Activated CD8-positive, alpha-beta T cell treated with anti-CD3 and anti-CD28 coated beads, Interleukin-2, amount 10 ng/mL, durations not matched to agents 7 days and 5 days (primary cell): ENCODE data around the gene ALB. TPM values are rescaled to one million over a fixed set of nuclear protein-coding genes. Genes with fewer than 3 reads are reported as not detected.
"Not testable (repeated sequence)": the region's sequence is repeated elsewhere in the genome, so short reads cannot be mapped to it uniquely, and the experiment has no call there.

Experiments used
- ATAC-seq: fragments of 150-1000 bp; cut with Tn5 transposase; one replicate; pipeline ENCODE4 v1.10.0; 2021; ENCODE audit warnings: moderate library complexity
- CTCF ChIA-PET: fragments of 350-600 bp; sonication (Branson Sonifier 250); formaldehyde crosslinking; loops from one replicate; lab custom pipeline; 2021; ENCODE audit warnings: antibody characterized with exemption; lab: Charles Lee
- POLR2A ChIA-PET: fragments of 350-600 bp; sonication (Branson Sonifier 250); formaldehyde crosslinking; loops from one replicate; lab custom pipeline; 2021; ENCODE audit warnings: antibody characterized with exemption; lab: Charles Lee
- DNase-seq: peaks from one replicate; pipeline ENCODE4 v3.0.0-alpha.2; 2020
- H3K27ac Mint-ChIP-seq: one replicate; pipeline ENCODE4 v1.8.0; 2021; ENCODE audit warnings: mild to moderate bottlenecking, mixed read lengths
- H3K27me3 Mint-ChIP-seq: one replicate; pipeline ENCODE4 v1.8.0; 2021; ENCODE audit warnings: low read depth, mixed read lengths
- H3K36me3 Mint-ChIP-seq: one replicate; pipeline ENCODE4 v1.8.0; 2021; ENCODE audit warnings: low read depth, mixed read lengths
- H3K4me1 Mint-ChIP-seq: one replicate; pipeline ENCODE4 v1.8.0; 2021; ENCODE audit warnings: low read depth, mixed read lengths
- H3K4me3 Mint-ChIP-seq: one replicate; pipeline ENCODE4 v1.8.0; 2021; ENCODE audit warnings: mild to moderate bottlenecking, mixed read lengths
- H3K9me3 Mint-ChIP-seq: one replicate; pipeline ENCODE4 v1.8.0; 2022; ENCODE audit warnings: mixed read lengths; ENCODE audit not compliant: insufficient read depth
- total RNA-seq, 2 experiments: library from RNA; stranded (reverse); gene quantifications; one replicate each; pipeline ENCODE4 v1.2.3, GENCODE V29; 2021

The ALB gene
- total RNA-seq: not detected

DNA sequence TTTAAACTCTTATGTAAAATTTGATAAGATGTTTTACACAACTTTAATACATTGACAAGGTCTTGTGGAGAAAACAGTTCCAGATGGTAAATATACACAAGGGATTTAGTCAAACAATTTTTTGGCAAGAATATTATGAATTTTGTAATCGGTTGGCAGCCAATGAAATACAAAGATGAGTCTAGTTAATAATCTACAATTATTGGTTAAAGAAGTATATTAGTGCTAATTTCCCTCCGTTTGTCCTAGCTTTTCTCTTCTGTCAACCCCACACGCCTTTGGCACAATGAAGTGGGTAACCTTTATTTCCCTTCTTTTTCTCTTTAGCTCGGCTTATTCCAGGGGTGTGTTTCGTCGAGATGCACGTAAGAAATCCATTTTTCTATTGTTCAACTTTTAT lies at the start of gene ALB:
Gene ALB (plus strand): TSS at position 246 of the 400 bp plus-strand sequence. CDS start 41 bp downstream, at position 287.
- Mint-ChIP-seq H3K4me1 (no peaks in the 10 kb centered on the region), H3K9me3 (no peaks in the 10 kb centered on the region), H3K36me3 (no peaks in the 10 kb centered on the region), H3K4me3 (no peak within 1 kb of the TSS), H3K27ac (no peak within 1 kb of the TSS), H3K27me3 (peaks cover 3% of the 10 kb centered on the region)
- DNase-seq: no peak
- CTCF ChIA-PET: no interaction called here
- ATAC-seq: no peak
- POLR2A ChIA-PET: no interaction called here

DNA sequence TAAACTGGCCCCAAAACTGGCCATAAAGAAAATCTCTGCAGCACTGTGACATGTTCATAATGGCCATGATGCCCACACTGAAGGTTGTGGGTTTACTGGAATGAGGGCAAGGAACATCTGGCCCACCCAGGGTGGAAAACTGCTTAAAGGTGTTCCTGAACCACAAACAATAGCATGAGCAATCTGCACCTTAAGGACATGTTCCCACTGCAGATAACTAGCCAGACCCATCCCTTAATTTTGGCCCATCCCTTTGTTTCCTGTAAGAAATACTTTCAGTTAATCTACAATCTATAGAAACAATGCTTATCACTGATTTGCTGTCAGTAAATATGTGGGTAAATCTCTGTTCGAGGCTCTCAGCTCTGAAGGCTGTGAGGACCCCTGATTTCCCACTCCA lies 46.9 kb upstream of the ALB start:
- CTCF ChIA-PET, H3K4me3 Mint-ChIP-seq: not testable (repeated sequence)

DNA sequence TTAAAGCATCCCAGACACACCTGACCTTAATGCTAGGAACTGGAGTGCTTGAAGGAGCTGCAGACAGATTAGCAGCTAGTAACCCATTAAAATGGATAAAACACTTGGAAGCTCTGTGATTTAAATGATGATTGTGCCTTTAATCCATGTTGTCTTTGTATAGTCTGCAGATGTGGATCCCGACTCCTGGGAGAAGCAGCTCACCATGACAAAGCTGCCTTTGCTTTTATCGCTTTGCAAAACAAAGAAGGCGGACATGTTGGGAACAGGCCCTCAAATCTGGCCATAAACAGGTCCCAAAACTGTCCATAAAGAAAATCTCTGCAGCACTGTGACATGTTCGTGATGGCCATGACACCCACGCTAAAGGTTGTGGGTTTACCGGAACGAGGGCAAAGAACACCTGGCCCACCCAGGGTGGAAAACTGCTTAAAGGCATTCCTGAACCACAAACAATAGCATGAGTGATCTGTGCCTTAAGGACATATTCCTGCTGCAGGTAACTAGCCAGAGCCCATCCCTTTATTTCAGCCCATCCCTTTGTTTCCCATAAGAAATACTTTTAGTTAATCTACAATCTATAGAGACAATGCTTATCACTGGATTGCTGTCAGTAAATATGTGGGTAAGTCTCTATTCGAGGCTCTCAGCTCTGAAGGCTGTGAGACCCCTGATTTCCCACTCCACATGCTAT lies 34.4 kb upstream of the ALB start:
- DNase-seq, H3K9me3 Mint-ChIP-seq, H3K27ac Mint-ChIP-seq, H3K4me1 Mint-ChIP-seq, POLR2A ChIA-PET, H3K36me3 Mint-ChIP-seq, ATAC-seq, H3K4me3 Mint-ChIP-seq, H3K27me3 Mint-ChIP-seq: not testable (repeated sequence)
- CTCF ChIA-PET: interaction anchor here (0.5 kb wide), 1 partner anchor 58 kb away, joined by 3 read pairs; no protein-coding TSS in a partner anchor

More for the DNA sequence above, 46.9 kb upstream of the ALB start:
- H3K27ac Mint-ChIP-seq, H3K4me1 Mint-ChIP-seq, H3K9me3 Mint-ChIP-seq, H3K36me3 Mint-ChIP-seq, DNase-seq, POLR2A ChIA-PET, H3K27me3 Mint-ChIP-seq, ATAC-seq: not testable (repeated sequence)

DNA sequence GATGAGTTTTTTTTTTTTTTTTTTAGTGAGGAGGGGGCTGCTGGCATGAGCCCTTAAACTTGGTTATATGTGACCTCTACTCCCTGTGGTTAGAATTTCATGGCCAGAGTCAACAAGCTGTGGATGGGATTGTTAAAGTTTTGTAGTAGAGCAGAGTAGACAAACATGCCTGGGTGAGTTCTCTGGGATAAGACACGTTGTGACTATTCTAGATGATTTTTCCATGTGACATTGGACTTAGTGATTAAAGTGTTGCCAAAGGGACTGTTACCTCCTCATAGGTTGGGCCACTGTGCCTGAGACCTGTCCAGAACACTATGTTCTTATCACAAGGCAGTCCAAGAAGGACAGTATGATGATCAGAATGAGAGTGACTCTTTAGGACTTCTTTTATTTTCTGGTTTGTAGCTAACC lies 28.8 kb upstream of the ALB start:
- H3K9me3 Mint-ChIP-seq: no peaks in the 10 kb centered on the region
- H3K27ac Mint-ChIP-seq: no peak overlapping the region
- ChIA-PET CTCF (no interaction called here), POLR2A (interaction anchor here (0.6 kb wide), 1 partner anchor 1827 kb away, joined by 3 read pairs; no protein-coding TSS in a partner anchor)
- no peak overlapping the region for H3K4me3 Mint-ChIP-seq
- no peaks in the 10 kb centered on the region for H3K27me3 Mint-ChIP-seq
- no peak for ATAC-seq
- DNase-seq: no peak
- no peaks in the 10 kb centered on the region for H3K4me1 Mint-ChIP-seq
- no peaks in the 10 kb centered on the region for H3K36me3 Mint-ChIP-seq

DNA sequence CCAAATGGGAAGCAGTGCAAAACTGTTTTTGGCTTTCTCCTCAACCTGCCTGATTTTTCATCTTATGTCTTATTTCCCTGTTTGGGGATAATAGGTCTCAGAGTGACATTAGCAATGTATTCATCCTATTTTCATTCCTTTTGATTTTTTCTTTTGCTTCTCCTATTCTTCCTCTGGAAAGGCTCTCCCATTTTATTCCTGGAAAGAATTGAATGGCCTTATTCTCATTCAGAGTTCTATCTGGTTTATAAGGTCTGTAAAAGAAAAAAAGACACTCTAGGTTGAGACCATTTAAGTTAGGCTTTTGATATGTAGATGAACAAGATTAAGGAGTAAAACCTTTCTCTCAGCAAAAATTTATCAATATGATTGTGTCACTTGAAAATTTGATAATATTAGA lies 27.8 kb upstream of the ALB start:
- ChIA-PET CTCF (no interaction called here), POLR2A (no interaction called here)
- no peak for ATAC-seq
- H3K36me3 Mint-ChIP-seq: no peaks in the 10 kb centered on the region
- no peaks in the 10 kb centered on the region for H3K4me1 Mint-ChIP-seq
- H3K9me3 Mint-ChIP-seq: no peaks in the 10 kb centered on the region
- DNase-seq: no peak
- H3K27ac Mint-ChIP-seq: no peak overlapping the region
- no peaks in the 10 kb centered on the region for H3K27me3 Mint-ChIP-seq
- no peak overlapping the region for H3K4me3 Mint-ChIP-seq

DNA sequence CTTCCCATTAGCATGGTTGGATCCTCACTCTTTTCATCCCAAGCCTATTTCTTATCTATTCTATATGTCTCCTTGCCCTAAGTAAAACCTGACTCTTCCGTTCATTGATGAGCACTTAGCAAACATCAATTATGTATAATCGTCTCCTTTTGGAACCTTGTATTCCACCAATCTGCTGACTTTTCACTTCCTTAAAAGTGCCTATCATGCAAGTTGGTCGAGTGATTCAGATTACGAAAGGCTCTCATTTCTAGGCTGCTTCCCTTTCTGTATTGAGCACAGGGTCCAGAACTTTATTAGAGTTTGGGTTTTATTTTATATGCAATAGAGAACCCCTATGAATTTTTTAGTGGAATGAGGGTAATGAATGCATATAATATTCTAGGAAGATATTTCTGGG lies 27.1 kb upstream of the ALB start:
- Mint-ChIP-seq H3K27ac (no peak overlapping the region), H3K36me3 (no peaks in the 10 kb centered on the region), H3K9me3 (no peaks in the 10 kb centered on the region), H3K4me1 (no peaks in the 10 kb centered on the region), H3K4me3 (no peak overlapping the region), H3K27me3 (no peaks in the 10 kb centered on the region)
- DNase-seq: no peak
- CTCF ChIA-PET: no interaction called here
- ATAC-seq: no peak
- POLR2A ChIA-PET: no interaction called here

DNA sequence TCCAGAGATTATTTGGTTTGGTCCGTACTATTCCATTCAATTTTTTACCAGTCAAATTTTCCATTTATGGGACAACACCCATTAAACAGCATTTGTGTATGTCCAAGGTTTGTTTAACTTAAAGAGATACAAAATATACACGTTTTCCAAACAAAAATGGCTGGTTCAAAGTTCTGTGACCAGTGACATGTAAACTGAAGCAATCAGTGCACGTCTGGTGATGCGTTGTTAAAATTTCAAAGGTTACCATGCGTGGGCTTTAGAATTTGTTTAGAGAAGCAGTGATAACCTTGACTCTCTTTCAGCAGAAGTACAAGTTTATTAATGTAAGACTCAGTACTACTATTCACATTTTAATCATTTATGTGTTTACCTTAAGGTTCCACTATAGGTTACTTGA lies 25.2 kb upstream of the ALB start:
- ATAC-seq (no peak), DNase-seq (no peak)
- no peaks in the 10 kb centered on the region for H3K4me1 Mint-ChIP-seq
- ChIA-PET CTCF (no interaction called here), POLR2A (no interaction called here)
- no peaks in the 10 kb centered on the region for H3K27me3 Mint-ChIP-seq
- H3K9me3 Mint-ChIP-seq: no peaks in the 10 kb centered on the region
- H3K4me3 Mint-ChIP-seq: no peak overlapping the region
- H3K36me3 Mint-ChIP-seq: no peaks in the 10 kb centered on the region
- H3K27ac Mint-ChIP-seq: no peak overlapping the region

DNA sequence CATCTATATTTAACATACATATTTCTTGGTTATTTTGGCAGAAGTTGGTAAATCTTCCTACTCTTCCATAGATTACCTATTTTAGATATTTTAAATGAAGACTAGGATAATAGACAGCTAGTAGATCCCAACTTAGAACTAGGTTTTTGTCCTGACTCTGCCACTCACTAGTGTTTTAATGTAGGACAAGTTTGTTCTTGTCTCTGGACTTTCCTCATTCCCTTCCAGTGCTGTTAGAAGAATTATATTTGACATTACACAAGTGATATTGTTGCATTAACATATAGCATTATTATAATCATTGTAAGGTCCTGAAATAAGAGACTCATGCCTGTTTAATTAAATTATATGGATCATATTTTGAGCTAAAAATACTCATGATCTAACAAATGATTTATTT lies 24.1 kb upstream of the ALB start:
- no peak for ATAC-seq
- no peaks in the 10 kb centered on the region for H3K4me1 Mint-ChIP-seq
- POLR2A ChIA-PET: no interaction called here
- no peak overlapping the region for H3K27ac Mint-ChIP-seq
- no peaks in the 10 kb centered on the region for H3K36me3 Mint-ChIP-seq
- H3K4me3 Mint-ChIP-seq: no peak overlapping the region
- no peaks in the 10 kb centered on the region for H3K9me3 Mint-ChIP-seq
- no peak for DNase-seq
- CTCF ChIA-PET: no interaction called here
- H3K27me3 Mint-ChIP-seq: no peaks in the 10 kb centered on the region

DNA sequence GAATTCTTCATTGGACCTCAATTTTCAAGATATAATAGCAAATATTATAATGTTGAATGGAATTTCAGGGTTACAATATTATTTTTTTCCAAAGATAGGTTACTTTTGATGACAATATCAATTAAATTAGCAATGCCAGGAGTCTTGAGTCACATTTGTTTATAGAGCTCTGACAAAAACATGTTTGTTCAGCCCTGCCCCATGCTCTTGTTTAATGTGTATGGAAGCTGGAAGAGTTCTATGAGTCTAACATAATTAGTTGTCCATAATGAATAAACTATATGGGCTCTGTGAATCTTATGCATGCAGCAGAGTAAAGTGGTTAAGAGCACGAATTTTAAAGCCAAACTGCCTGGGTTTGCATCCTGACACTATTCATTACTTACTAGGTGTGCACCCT lies 22.9 kb upstream of the ALB start:
- CTCF ChIA-PET: no interaction called here
- H3K36me3 Mint-ChIP-seq: no peaks in the 10 kb centered on the region

DNA sequence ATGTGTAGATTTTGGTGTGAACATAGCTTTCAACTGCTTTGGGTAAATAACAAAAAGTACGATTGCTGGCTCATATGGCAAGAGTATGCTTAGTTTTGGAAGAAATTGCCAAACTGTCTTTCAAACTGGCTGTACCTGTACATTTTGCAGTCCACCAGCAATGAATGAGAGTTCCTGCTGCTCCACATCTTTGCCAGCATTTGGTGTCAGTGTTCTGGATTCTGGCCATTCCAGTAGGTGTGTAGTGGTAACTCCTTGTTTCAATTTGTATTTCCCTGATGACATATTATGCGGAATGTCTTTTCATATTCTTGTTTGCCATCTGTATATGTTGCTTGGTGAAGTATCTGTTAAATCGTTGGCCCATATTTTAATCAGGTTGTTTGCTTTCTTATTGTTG lies 20.6 kb upstream of the ALB start:
- ATAC-seq (no peak), DNase-seq (no peak)
- CTCF ChIA-PET: no interaction called here
- no peaks in the 10 kb centered on the region for H3K4me1 Mint-ChIP-seq
- H3K27me3 Mint-ChIP-seq: no peaks in the 10 kb centered on the region
- no peaks in the 10 kb centered on the region for H3K9me3 Mint-ChIP-seq
- no peak overlapping the region for H3K4me3 Mint-ChIP-seq
- POLR2A ChIA-PET: no interaction called here
- H3K36me3 Mint-ChIP-seq: no peaks in the 10 kb centered on the region
- H3K27ac Mint-ChIP-seq: no peak overlapping the region

More for the DNA sequence above, 22.9 kb upstream of the ALB start:
- POLR2A ChIA-PET: no interaction called here
- Mint-ChIP-seq H3K4me3 (no peak overlapping the region), H3K9me3 (no peaks in the 10 kb centered on the region), H3K27ac (no peak overlapping the region), H3K4me1 (no peaks in the 10 kb centered on the region), H3K27me3 (no peaks in the 10 kb centered on the region)
- DNase-seq: no peak
- no peak for ATAC-seq

DNA sequence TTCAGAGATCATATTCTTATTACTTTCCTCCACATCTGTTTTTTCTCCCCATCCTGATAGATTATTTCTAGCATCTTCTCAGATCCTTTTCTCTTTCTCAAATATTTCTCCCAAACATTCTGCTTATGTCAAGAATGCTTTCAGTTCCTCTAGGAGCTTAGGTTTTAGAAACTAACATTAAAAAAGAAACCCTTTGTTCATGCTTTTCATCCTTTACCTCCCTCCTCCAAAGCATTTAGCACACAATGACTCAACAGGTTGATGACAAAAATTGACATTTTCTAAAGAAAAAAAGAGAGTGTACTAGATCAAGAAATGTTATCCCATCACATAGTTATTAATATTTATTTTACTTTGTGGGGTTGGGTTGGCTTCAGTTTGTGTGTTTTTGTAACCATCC lies 16.5 kb upstream of the ALB start:
- H3K36me3 Mint-ChIP-seq: no peaks in the 10 kb centered on the region
- H3K4me3 Mint-ChIP-seq: no peak overlapping the region
- H3K27ac Mint-ChIP-seq: no peak overlapping the region
- H3K27me3 Mint-ChIP-seq: no peaks in the 10 kb centered on the region
- ATAC-seq (no peak), DNase-seq (no peak)
- POLR2A ChIA-PET: no interaction called here
- no peaks in the 10 kb centered on the region for H3K9me3 Mint-ChIP-seq
- CTCF ChIA-PET: no interaction called here
- H3K4me1 Mint-ChIP-seq: no peaks in the 10 kb centered on the region

DNA sequence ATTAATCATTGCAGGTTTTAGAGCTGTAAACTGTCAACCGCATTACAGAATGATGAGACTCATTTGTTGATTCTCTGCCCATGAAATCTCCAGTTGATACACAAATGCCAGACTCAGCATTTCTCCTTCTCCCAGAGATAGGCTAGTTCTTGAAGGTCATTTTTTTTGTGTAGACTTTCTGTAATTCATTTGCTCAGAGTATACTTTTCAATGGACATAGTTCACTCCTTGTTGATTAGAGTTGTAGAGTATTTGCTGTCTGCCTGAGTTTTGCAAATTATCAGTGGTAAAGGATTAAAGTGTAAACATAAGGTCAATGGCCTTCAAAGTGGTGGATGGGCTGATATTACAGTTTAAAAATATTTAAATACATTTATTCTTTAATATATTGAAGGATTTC lies 15.2 kb upstream of the ALB start:
- Mint-ChIP-seq H3K27me3 (no peaks in the 10 kb centered on the region), H3K9me3 (no peaks in the 10 kb centered on the region), H3K4me3 (no peak overlapping the region), H3K36me3 (no peaks in the 10 kb centered on the region), H3K4me1 (no peaks in the 10 kb centered on the region), H3K27ac (no peak overlapping the region)
- ChIA-PET CTCF (no interaction called here), POLR2A (no interaction called here)
- DNase-seq (no peak), ATAC-seq (no peak)

DNA sequence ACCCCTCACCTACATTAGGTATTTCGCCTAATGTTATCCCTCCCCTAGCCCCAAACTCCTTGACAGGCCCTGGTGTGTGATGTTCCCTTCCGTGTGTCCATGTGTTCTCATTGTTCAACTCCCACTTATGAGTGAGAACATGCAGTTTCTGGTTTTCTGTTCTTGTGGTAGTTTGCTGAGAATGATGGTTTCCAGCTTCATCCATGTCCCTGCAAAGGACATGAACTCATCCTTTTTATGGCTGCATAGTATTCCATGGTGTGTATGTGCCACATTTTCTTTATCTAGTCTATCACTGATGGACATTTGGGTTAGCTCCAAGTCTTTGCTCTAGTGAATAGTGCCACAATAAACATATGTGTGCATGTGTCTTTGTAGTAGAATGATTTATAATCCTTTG lies 14.4 kb upstream of the ALB start:
- H3K36me3 Mint-ChIP-seq, H3K27me3 Mint-ChIP-seq, H3K27ac Mint-ChIP-seq, DNase-seq, CTCF ChIA-PET, H3K9me3 Mint-ChIP-seq, H3K4me1 Mint-ChIP-seq, ATAC-seq, POLR2A ChIA-PET, H3K4me3 Mint-ChIP-seq: not testable (repeated sequence)
